ENCODE data around the gene NPHS2. TPM values are rescaled to one million over a fixed set of nuclear protein-coding genes. Genes with fewer than 3 reads are reported as not detected.

The NPHS2 gene
- total and polyA plus RNA-seq, 2 of the 4 experiments (the other 2 are of a cell fraction) = not detected

GRCh38 chr1:179549368-179549700, 26.4 kb downstream of the NPHS2 start:
- Histone ChIP-seq H4K8ac (ENCODE audit: low read depth in 2 of 2, low read length in 2 of 2) (no peak overlapping the region), H3K36me3 (ENCODE audit: control insufficient read depth, insufficient read depth, low read length) (no peaks in the 10 kb centered on the region), H3K14ac (replicated peaks; ENCODE audit: low read depth, low read length) (no peak overlapping the region), H3K4me2 (ENCODE audit: low read depth, low read length) (no peak overlapping the region), H4K5ac (ENCODE audit: low read depth, low read length) (no peak overlapping the region), H3K27me3 (ENCODE audit: control insufficient read depth, insufficient read depth, low read length) (no peaks in the 10 kb centered on the region), H3K4me1 (ENCODE audit: control insufficient read depth, insufficient read depth, low read length) (no peaks in the 10 kb centered on the region), H3K9me3 (ENCODE audit: control insufficient read depth, insufficient read depth, low read length) (no peaks in the 10 kb centered on the region), H3K79me1 (ENCODE audit: low read depth in 1 of 2, low read length in 2 of 2) (no peaks in the 10 kb centered on the region), H3K18ac (ENCODE audit: low read depth, low read length) (no peak overlapping the region), H2BK120ac (ENCODE audit: low read depth, low read length) (no peak overlapping the region), H2BK15ac (ENCODE audit: low read depth, low read length) (no peak overlapping the region), H3K4me3 (ENCODE audit: insufficient read depth, low read depth, low read length) (no peak overlapping the region), H4K91ac (ENCODE audit: insufficient read depth, low read depth, low read length) (no peak overlapping the region), H2BK20ac (ENCODE audit: low read depth, low read length) (no peak overlapping the region), H2AK9ac (replicated peaks; ENCODE audit: low read depth, low read length, poor library complexity) (no peak overlapping the region), H3K27ac (ENCODE audit: insufficient read depth, low read length) (no peak overlapping the region), H2AFZ (replicated peaks; ENCODE audit: low read length, poor library complexity) (no peak overlapping the region), H3K56ac (ENCODE audit: extremely low read depth, insufficient read depth, low read length) (no peak overlapping the region), H2BK5ac (ENCODE audit: low read depth, low read length, poor library complexity, severe bottlenecking) (no peak overlapping the region), H4K20me1 (ENCODE audit: insufficient read depth, low read length) (no peaks in the 10 kb centered on the region), H3K9me1 (ENCODE audit: insufficient read depth, low read length) (no peaks in the 10 kb centered on the region), H2AK5ac (ENCODE audit: low read depth, low read length) (no peak overlapping the region), H3K4ac (ENCODE audit: low read depth, low read length) (no peak overlapping the region), H3K23ac (ENCODE audit: low read depth, low read length) (no peak overlapping the region), H3K9ac (ENCODE audit: low read depth, low read length) (no peak overlapping the region)
- TF ChIP-seq NFE2L2 (IDR thresholded peaks at IDR 0.05; ENCODE audit: low read depth, low read length) = no peak
- TF ChIP-seq RAD21 (IDR thresholded peaks at IDR 0.05; ENCODE audit: low read length) = no peak
- BruUV-seq (replicated peaks) = no TSS peak
- ATAC-seq (ENCODE audit: low read depth) (no peak), DNase-seq (no peak)
- in situ Hi-C loops (cut with MboI; ENCODE audit: low sequenced_read_pairs) = no loop called here
- POLR2A ChIA-PET (ENCODE audit: unreplicated experiment) = no interaction called here
- intact Hi-C loops (cut with micrococcal nuclease) = no loop called here
- WGBS, 2 experiments (ENCODE audit: extremely low coverage in 2 of 2, insufficient read length in 1 of 2) = no CpG with 5 or more reads among the region's 2 CpGs
- CTCF ChIA-PET = no interaction called here
- dilution Hi-C loops (cut with HindIII; ENCODE audit: low sequenced_read_pairs, unreplicated experiment) = no loop called here

Data from IMR-90 (cell line).